Neural progenitor cell (in vitro differentiated cells): ENCODE data around the gene FAM193A. TPM values are rescaled to one million over a fixed set of nuclear protein-coding genes. Genes with fewer than 3 reads are reported as not detected.
"Not testable (repeated sequence)": the region's sequence is repeated elsewhere in the genome, so short reads cannot be mapped to it uniquely, and the experiment has no call there.

ENCODE experiments used
- DNase-seq: peaks from one replicate; pipeline ENCODE4 v3.0.0-alpha.2; 2016; ENCODE audit warnings: low spot score
- H2AFZ ChIP-seq: fragments of 200-600 bp; sonication (generic); replicated peaks from 2 replicates; pipeline ENCODE4 v1.6.1; 2016; ENCODE audit warnings: antibody characterized with exemption
- H3F3A ChIP-seq: fragments of 200-600 bp; sonication (generic); 2 replicates; pipeline ENCODE4 v1.6.1; 2016; ENCODE audit warnings: antibody characterized with exemption, low read depth
- H3K27ac ChIP-seq: fragments of 200-600 bp; sonication (generic); 2 replicates; pipeline ENCODE4 v1.5.1; 2016; ENCODE audit warnings: mild to moderate bottlenecking
- H3K27me3 ChIP-seq: fragments of 200-600 bp; sonication (generic); 2 replicates; pipeline ENCODE4 v1.6.1; 2016; ENCODE audit warnings: mild to moderate bottlenecking, moderate library complexity
- H3K36me3 ChIP-seq: fragments of 200-600 bp; sonication (generic); 2 replicates; pipeline ENCODE4 v1.5.1; 2016
- H3K4me1 ChIP-seq: fragments of 200-600 bp; sonication (generic); 2 replicates; pipeline ENCODE4 v1.6.1; 2016; ENCODE audit warnings: mixed run types
- H3K4me2 ChIP-seq: fragments of 200-600 bp; sonication (generic); 2 replicates; pipeline ENCODE4 v1.6.1; 2016
- H3K4me3 ChIP-seq: fragments of 200-600 bp; sonication (generic); 2 replicates; pipeline ENCODE4 v1.5.1; 2016
- H3K79me2 ChIP-seq: fragments of 200-600 bp; sonication (generic); 2 replicates; pipeline ENCODE4 v1.6.1; 2016; ENCODE audit warnings: low read depth
- H3K9ac ChIP-seq: fragments of 200-600 bp; sonication (generic); 2 replicates; pipeline ENCODE4 v1.6.1; 2016
- H3K9me3 ChIP-seq: fragments of 200-600 bp; sonication (generic); 2 replicates; pipeline ENCODE4 v1.5.1; 2016; ENCODE audit warnings: low read depth
- H4K20me1 ChIP-seq: fragments of 200-600 bp; sonication (generic); 2 replicates; pipeline ENCODE4 v1.6.1; 2016; ENCODE audit warnings: low read depth
- H3K27ac Mint-ChIP-seq: 3 replicates; pipeline ENCODE4 v1.8.0; 2021; ENCODE audit warnings: mixed read lengths
- H3K27me3 Mint-ChIP-seq: 2 replicates; pipeline ENCODE4 v1.8.0; 2022; ENCODE audit warnings: low read depth, mild to moderate bottlenecking, inconsistent platforms, moderate library complexity, mixed read lengths; ENCODE audit not compliant: insufficient read depth
- H3K36me3 Mint-ChIP-seq: 3 replicates; pipeline ENCODE4 v1.8.0; 2021; ENCODE audit warnings: mixed read lengths
- H3K4me1 Mint-ChIP-seq: 3 replicates; pipeline ENCODE4 v1.8.0; 2021; ENCODE audit warnings: mixed read lengths
- H3K4me3 Mint-ChIP-seq: 3 replicates; pipeline ENCODE4 v1.8.0; 2021; ENCODE audit warnings: mild to moderate bottlenecking, moderate library complexity, mixed read lengths
- H3K9me3 Mint-ChIP-seq: 3 replicates; pipeline ENCODE4 v1.8.0; 2020; ENCODE audit warnings: mixed read lengths
- CTCF ChIP-seq: fragments of 200-600 bp; sonication (generic); IDR thresholded peaks from 2 replicates; pipeline ENCODE4 v1.5.1; 2017; ENCODE audit warnings: antibody characterized with exemption, mild to moderate bottlenecking
- EZH2 ChIP-seq: fragments of 200-600 bp; sonication (generic); IDR thresholded peaks from 2 replicates; pipeline ENCODE4 v1.6.1; 2017; ENCODE audit warnings: antibody characterized with exemption, mild to moderate bottlenecking, moderate library complexity
- EZH2phosphoT487 ChIP-seq: fragments of 200-600 bp; sonication (generic); IDR thresholded peaks from 2 replicates; pipeline ENCODE4 v1.6.1; 2017; ENCODE audit warnings: antibody characterized with exemption
- total RNA-seq: library from RNA; depleted of rRNA; stranded (reverse); fragments of >200 nt; gene quantifications from 2 replicates; pipeline ENCODE4 v1.2.3, GENCODE V29; 2015; ENCODE audit warnings: low replicate concordance

FAM193A gene
- total RNA-seq, 1 donor from 2014 or later, result 29.1 TPM

- no peak for DNase-seq
- no peak overlapping the region for H3K4me3 Mint-ChIP-seq
These were observed 99.9 kb downstream of the FAM193A start for GRCh38 chr4:2636331-2636730.

GRCh38 chr4:2636994-2637393 lies 100.5 kb downstream of the FAM193A start:
- H3K36me3 Mint-ChIP-seq, result peaks cover 32% of the 10 kb centered on the region
- not testable (repeated sequence) for H3K79me2 ChIP-seq, H3K9me3 ChIP-seq, H3K4me1 ChIP-seq, H2AFZ ChIP-seq, H3K27ac Mint-ChIP-seq, H3K27me3 ChIP-seq, H3K9me3 Mint-ChIP-seq, H3K4me1 Mint-ChIP-seq, H3K9ac ChIP-seq, H3K27me3 Mint-ChIP-seq, H3K27ac ChIP-seq, H3K4me2 ChIP-seq, DNase-seq, H3K4me3 ChIP-seq, H3F3A ChIP-seq, H3K4me3 Mint-ChIP-seq, H4K20me1 ChIP-seq
- H3K36me3 ChIP-seq, result peaks cover 18% of the 10 kb centered on the region

More at GRCh38 chr4:2636331-2636730, 99.9 kb downstream of the FAM193A start:
- H3K4me2 ChIP-seq, result no peak overlapping the region
- no peak overlapping the region for H2AFZ ChIP-seq
- no peak overlapping the region for H3K27ac ChIP-seq
- Mint-ChIP-seq H3K27me3 (no peaks in the 10 kb centered on the region), H3K4me1 (no peaks in the 10 kb centered on the region), H3K27ac (no peak overlapping the region), H3K9me3 (no peaks in the 10 kb centered on the region), H3K36me3 (peaks cover 36% of the 10 kb centered on the region)
- H3K36me3 ChIP-seq, result peaks cover 18% of the 10 kb centered on the region
- H3K9ac ChIP-seq, result no peak overlapping the region
- TF ChIP-seq EZH2phosphoT487 (no peak), CTCF (no peak), EZH2 (no peak)
- H3F3A ChIP-seq, result no peaks in the 10 kb centered on the region
- no peaks in the 10 kb centered on the region for H3K9me3 ChIP-seq
- H3K4me3 ChIP-seq, result no peak overlapping the region
- H3K4me1 ChIP-seq, result no peaks in the 10 kb centered on the region
- H3K79me2 ChIP-seq, result peaks cover 8% of the 10 kb centered on the region
- peaks cover 7% of the 10 kb centered on the region for H4K20me1 ChIP-seq
- H3K27me3 ChIP-seq, result no peaks in the 10 kb centered on the region

GRCh38 chr4:2637956-2638552 lies 101.6 kb downstream of the FAM193A start:
- Mint-ChIP-seq H3K4me1 (peaks cover 2% of the 10 kb centered on the region), H3K9me3 (no peaks in the 10 kb centered on the region), H3K4me3 (no peak overlapping the region), H3K36me3 (peaks cover 34% of the 10 kb centered on the region), H3K27ac (no peak overlapping the region), H3K27me3 (no peaks in the 10 kb centered on the region)
- Histone ChIP-seq H3K9ac (no peak overlapping the region), H3K9me3 (no peaks in the 10 kb centered on the region), H3K27me3 (no peaks in the 10 kb centered on the region), H3F3A (no peaks in the 10 kb centered on the region), H3K27ac (no peak overlapping the region), H3K79me2 (peaks cover 8% of the 10 kb centered on the region), H3K4me1 (no peaks in the 10 kb centered on the region), H2AFZ (no peak overlapping the region), H3K36me3 (peaks cover 18% of the 10 kb centered on the region), H4K20me1 (no peaks in the 10 kb centered on the region), H3K4me3 (no peak overlapping the region), H3K4me2 (no peak overlapping the region)
- no peak for DNase-seq
- TF ChIP-seq EZH2phosphoT487 (no peak), EZH2 (no peak), CTCF (no peak)

- Mint-ChIP-seq H3K9me3 (no peaks in the 10 kb centered on the region), H3K27ac (no peak overlapping the region), H3K36me3 (peaks cover 37% of the 10 kb centered on the region), H3K4me3 (no peak overlapping the region), H3K27me3 (no peaks in the 10 kb centered on the region), H3K4me1 (peaks cover 6% of the 10 kb centered on the region)
- TF ChIP-seq CTCF, result no peak
- TF ChIP-seq EZH2, result no peak
- no peak for TF ChIP-seq EZH2phosphoT487
- Histone ChIP-seq H3K27me3 (no peaks in the 10 kb centered on the region), H3K79me2 (peaks cover 8% of the 10 kb centered on the region), H3K4me3 (no peak overlapping the region), H2AFZ (no peak overlapping the region), H3K36me3 (peaks cover 18% of the 10 kb centered on the region), H3K4me1 (peaks cover 7% of the 10 kb centered on the region), H3F3A (no peaks in the 10 kb centered on the region), H3K9ac (no peak overlapping the region), H3K9me3 (no peaks in the 10 kb centered on the region), H4K20me1 (peaks cover 2% of the 10 kb centered on the region), H3K4me2 (no peak overlapping the region), H3K27ac (no peak overlapping the region)
- no peak for DNase-seq
These were observed 102.3 kb downstream of the FAM193A start for GRCh38 chr4:2638730-2639129.
